A549 (cell line): ENCODE measurements around the gene SKIC8. TPM values are rescaled to one million over a fixed set of nuclear protein-coding genes. Genes with fewer than 3 reads are reported as not detected.

Experiments used
- ATAC-seq, 2 experiments: fragments of 200-7000 bp in 1 of 2; fragments of >200 bp in 1 of 2; cut with Nextera tagmentation in 1 of 2; cut with Tn5 transposase in 1 of 2; 3 replicates each; pipeline versions ENCODE4 v1.8.0 to v1.9.1; 2018 to 2020; ENCODE audit warnings: mild to moderate bottlenecking in 1 of 2, moderate library complexity in 1 of 2
- CTCF ChIA-PET: fragments of 300-600 bp; sonication (Branson Sonifier 250); formaldehyde crosslinking; extraction: SDS; loops from one replicate; lab custom pipeline; 2021; ENCODE audit warnings: antibody characterized with exemption, inconsistent platforms; lab: Yijun Ruan, JAX
- POLR2A ChIA-PET: fragments of 350-600 bp; formaldehyde crosslinking; extraction: SDS; loops from one replicate; lab custom pipeline; 2021; ENCODE audit warnings: antibody characterized with exemption, inconsistent platforms; lab: Yijun Ruan, JAX
- DNase-seq, 2 experiments: peaks; one replicate each; pipeline versions ENCODE4 v3.0.0 to v3.0.0-alpha.2; 2011 to 2016; ENCODE audit warnings: low read depth in 1 of 2, low spot score in 1 of 2
- FAIRE-seq: peaks from 2 replicates; lab custom pipeline; 2011; peaks lifted over from hg19 to GRCh38; lab: Jason Lieb, UNC
- H3K27ac ChIP-seq, 2 experiments: fragments of >200 bp; sonication (Bioruptor Twin); formaldehyde crosslinking; 3 replicates each; pipeline ENCODE4 v1.5.1; 2016 to 2017
- H3K4me1 ChIP-seq: fragments of >200 bp; sonication (Bioruptor Twin); formaldehyde crosslinking; 3 replicates; pipeline ENCODE4 v1.6.1; 2016
- H3K4me2 ChIP-seq: fragments of >200 bp; sonication (Bioruptor Twin); formaldehyde crosslinking; 3 replicates; pipeline ENCODE4 v1.6.1; 2016
- H3K4me3 ChIP-seq: fragments of >200 bp; sonication (Bioruptor Twin); formaldehyde crosslinking; 3 replicates; pipeline ENCODE4 v1.5.1; 2016
- H3K9me3 ChIP-seq: fragments of >200 bp; sonication (Bioruptor Twin); formaldehyde crosslinking; 3 replicates; pipeline ENCODE4 v1.6.1; 2016
- BHLHE40 ChIP-seq: IDR thresholded peaks from 2 replicates; pipeline ENCODE4 v1.6.1; 2012; ENCODE audit warnings: low read depth, low read length, inconsistent platforms
- CBX2 ChIP-seq: fragments of 200-600 bp; sonication (generic); IDR thresholded peaks from 2 replicates; pipeline ENCODE4 v1.6.1; 2016; ENCODE audit warnings: low read depth, mild to moderate bottlenecking, borderline replicate concordance
- CBX8 ChIP-seq: fragments of 200-600 bp; sonication (generic); IDR thresholded peaks from 2 replicates; pipeline ENCODE4 v1.6.1; 2016
- CEBPB ChIP-seq, 2 experiments: fragments of >200 bp in 1 of 2; sonication (Bioruptor Twin) in 1 of 2; formaldehyde crosslinking in 1 of 2; IDR thresholded peaks; 2 replicates each; pipeline ENCODE4 v1.6.1; 2012 to 2016
- CHD2 ChIP-seq: fragments of 150-350 bp; IDR thresholded peaks from 2 replicates; pipeline ENCODE4 v1.6.1; 2014; ENCODE audit warnings: low read length; ENCODE audit not compliant: partially characterized antibody
- CHD4 ChIP-seq: fragments of 200-600 bp; sonication (generic); IDR thresholded peaks from 2 replicates; pipeline ENCODE4 v1.6.1; 2016; ENCODE audit warnings: antibody characterized with exemption, mild to moderate bottlenecking, borderline replicate concordance
- EHF ChIP-seq: fragments of 250-450 bp; sonication (Bioruptor Pico); IDR thresholded peaks from 2 replicates; pipeline ENCODE4 v1.5.0; 2020; ENCODE audit warnings: mild to moderate bottlenecking
- ESRRA ChIP-seq: fragments of 150-350 bp; IDR thresholded peaks from 2 replicates; pipeline ENCODE4 v1.6.1; 2014; ENCODE audit warnings: mild to moderate bottlenecking, low read length, borderline replicate concordance
- HEYL ChIP-seq: fragments of 250-450 bp; sonication (Bioruptor Pico); IDR thresholded peaks from 2 replicates; pipeline ENCODE4 v1.8.0; 2021; ENCODE audit warnings: mild to moderate bottlenecking, moderate library complexity
- HOXA7 ChIP-seq: fragments of 250-450 bp; sonication (Bioruptor Pico); IDR thresholded peaks from 2 replicates; pipeline ENCODE4 v1.5.0; 2020; ENCODE audit warnings: mild to moderate bottlenecking, moderate library complexity
- JUN ChIP-seq, 2 experiments: fragments of >200 bp; sonication (Bioruptor Twin); formaldehyde crosslinking; IDR thresholded peaks; 2 replicates in 1 of 2; 3 replicates in 1 of 2; pipeline ENCODE4 v1.6.1; 2016 to 2017
- MAFK ChIP-seq: fragments of 450-650 bp; IDR thresholded peaks from 2 replicates; pipeline ENCODE4 v1.6.1; 2014; ENCODE audit not compliant: partially characterized antibody
- MYC ChIP-seq: IDR thresholded peaks from 2 replicates; pipeline ENCODE4 v1.6.1; 2012; ENCODE audit warnings: mild to moderate bottlenecking, inconsistent platforms, low read length, improper control_type of control experiment, borderline replicate concordance
- NFE2L2 ChIP-seq: fragments of 150-350 bp; conservative IDR thresholded peaks from 2 replicates; pipeline ENCODE4 v1.6.1; 2014; ENCODE audit warnings: low read length
- NPAS2 ChIP-seq: fragments of 250-450 bp; sonication (Bioruptor Pico); IDR thresholded peaks from 2 replicates; pipeline ENCODE4 v1.8.0; 2022; ENCODE audit warnings: mild to moderate bottlenecking, moderate library complexity, borderline replicate concordance
- POLR2A ChIP-seq: IDR thresholded peaks from 2 replicates; pipeline ENCODE4 v1.6.1; 2012; ENCODE audit warnings: mild to moderate bottlenecking, low read length
- POLR2AphosphoS2 ChIP-seq: conservative IDR thresholded peaks from 2 replicates; pipeline ENCODE4 v1.6.1; 2012; ENCODE audit warnings: low read length, improper control_type of control experiment, inconsistent platforms
- RAD21 ChIP-seq, 2 experiments: fragments of >200 bp in 1 of 2; sonication (Bioruptor Twin) in 1 of 2; formaldehyde crosslinking in 1 of 2; IDR thresholded peaks in 1 of 2; conservative IDR thresholded peaks in 1 of 2; 2 replicates in 1 of 2; 3 replicates in 1 of 2; pipeline ENCODE4 v1.6.1; 2012 to 2018; ENCODE audit warnings: inconsistent platforms in 1 of 2
- RARB ChIP-seq: fragments of 250-450 bp; sonication (Bioruptor Pico); IDR thresholded peaks from 2 replicates; pipeline ENCODE4 v1.8.0; 2021; ENCODE audit warnings: mild to moderate bottlenecking, moderate library complexity
- RCOR1 ChIP-seq: fragments of 150-350 bp; IDR thresholded peaks from 2 replicates; pipeline ENCODE4 v1.6.1; 2014; ENCODE audit warnings: antibody characterized with exemption, low read length, low read depth
- SREBF2 ChIP-seq: fragments of 450-650 bp; IDR thresholded peaks from 2 replicates; pipeline ENCODE4 v1.6.1; 2014; ENCODE audit warnings: mild to moderate bottlenecking, moderate library complexity
- ZNF302 ChIP-seq: fragments of 250-450 bp; sonication (Bioruptor Pico); IDR thresholded peaks from 2 replicates; pipeline ENCODE4 v1.9.0; 2021; ENCODE audit warnings: inconsistent platforms, mild to moderate bottlenecking, moderate library complexity
- ZSCAN20 ChIP-seq: fragments of 250-450 bp; sonication (Bioruptor Pico); IDR thresholded peaks from 2 replicates; pipeline ENCODE4 v1.8.0; 2022; ENCODE audit warnings: mild to moderate bottlenecking, moderate library complexity
- WGBS: methylation state at CpG from one replicate; pipeline ENCODE4 v1.1.6; 2017; ENCODE audit errors: missing lambda C conversion rate; 5-methylcytosine and 5-hydroxymethylcytosine counted together
- polyA plus RNA-seq, 4 experiments: library from polyadenylated mRNA; depleted of rRNA in 3 of 4; stranded (reverse); fragments of >200 nt; fragmentation: RNase III in 1 of 4; extraction: RNeasy Plus Mini Kit Qiagen cat#74134 plus additional on column Dnase treatment in 1 of 4; gene quantifications; 2 replicates in 3 of 4; 3 replicates in 1 of 4; pipeline ENCODE4 v1.2.3, GENCODE V29; 2011 to 2017
- TF ChIP-seq, protein P1 (sequence below): fragments of 150-350 bp; IDR thresholded peaks from 2 replicates; pipeline ENCODE4 v1.6.1; 2014; ENCODE audit warnings: low read depth, mild to moderate bottlenecking, low read length
- TF ChIP-seq, protein P2 (sequence below): IDR thresholded peaks from 2 replicates; pipeline ENCODE4 v1.6.1; 2012; ENCODE audit warnings: low read depth, borderline replicate concordance
- TF ChIP-seq, protein P3 (sequence below): fragments of 250-450 bp; sonication (Bioruptor Pico); IDR thresholded peaks from 2 replicates; pipeline ENCODE4 v1.5.0; 2020; ENCODE audit warnings: low read depth, mild to moderate bottlenecking, moderate library complexity
- TF ChIP-seq, protein P4 (sequence below): fragments of 250-450 bp; sonication (Bioruptor Pico); IDR thresholded peaks from 2 replicates; pipeline ENCODE4 v1.5.0; 2021; ENCODE audit warnings: mild to moderate bottlenecking, moderate library complexity, borderline replicate concordance
- TF ChIP-seq, protein P5 (sequence below): IDR thresholded peaks from 2 replicates; pipeline ENCODE4 v1.6.1; 2012

Gene SKIC8
- polyA plus RNA-seq, 2 of the 4 experiments (the other 2 are of a cell fraction): 143 to 177 TPM

DNA sequence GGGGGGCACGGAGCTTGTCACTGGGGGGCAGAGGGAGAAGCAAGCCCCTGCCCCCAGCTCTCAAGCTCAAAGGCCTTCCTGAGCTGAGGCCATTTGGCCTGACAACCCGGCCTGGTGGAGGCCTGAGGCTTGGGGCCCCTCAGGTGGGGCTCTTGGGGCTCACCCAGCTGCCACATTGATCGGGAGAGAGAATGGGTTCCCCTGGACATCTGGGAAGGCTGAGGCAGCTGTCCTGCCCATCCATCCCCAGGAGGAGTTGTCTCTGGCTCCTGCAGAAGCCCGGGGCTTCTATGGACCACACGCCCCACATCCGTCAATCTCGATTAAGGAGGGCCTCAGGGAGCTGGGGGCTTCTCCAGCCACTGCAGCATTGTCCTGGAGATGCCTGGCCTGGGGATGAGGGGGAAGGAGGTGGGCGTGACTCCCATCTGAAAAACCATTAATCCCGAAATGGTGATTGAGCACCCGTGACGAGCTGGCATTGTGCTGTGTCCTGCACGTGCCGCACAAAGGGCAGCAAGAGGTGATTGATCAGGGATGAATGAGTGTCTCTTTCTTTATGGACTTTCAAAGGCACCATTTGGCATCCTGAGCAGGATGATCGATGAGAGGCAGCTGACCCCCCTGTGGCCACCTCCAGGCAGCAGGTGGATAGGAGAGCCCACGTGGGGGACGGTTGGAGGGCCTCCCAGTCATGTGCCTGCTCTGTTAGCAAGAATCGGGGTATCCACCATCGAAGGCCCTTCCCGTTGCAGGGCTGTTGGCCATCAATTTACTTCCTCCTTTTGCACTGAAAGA lies 23.5 kb upstream of the SKIC8 start:
- no peak for TF ChIP-seq JUN (IDR thresholded peaks at IDR 0.05)
- no peak for ATAC-seq
- Histone ChIP-seq H3K27ac (peak overlapping the region in 1 of 2 experiments; percentile 49; a peak in 2 of 6 replicates), H3K4me1 (peaks cover 8% of the 10 kb centered on the region; the same call in 1 of the 3 replicates), H3K4me2 (peak overlapping the region; percentile 23; the same call in 1 of the 3 replicates), H3K9me3 (no peaks in the 10 kb centered on the region), H3K4me3 (no peak overlapping the region)
- WGBS: 88% methylated on average over 18 of the region's 19 CpGs
- POLR2A ChIA-PET: interaction anchor here (1.4 kb wide), 1 partner anchor 23 kb away, joined by 4 read pairs; the partner anchor contains the start of gene SKIC8
- DNase-seq: no peak
- FAIRE-seq: no peak
- CTCF ChIA-PET: interaction anchor here (0.7 to 15.9 kb wide), 5 partner anchors 8 to 107 kb away, joined by 3 to 169 read pairs (median 3); partner anchors contain the start of gene CRABP1

DNA sequence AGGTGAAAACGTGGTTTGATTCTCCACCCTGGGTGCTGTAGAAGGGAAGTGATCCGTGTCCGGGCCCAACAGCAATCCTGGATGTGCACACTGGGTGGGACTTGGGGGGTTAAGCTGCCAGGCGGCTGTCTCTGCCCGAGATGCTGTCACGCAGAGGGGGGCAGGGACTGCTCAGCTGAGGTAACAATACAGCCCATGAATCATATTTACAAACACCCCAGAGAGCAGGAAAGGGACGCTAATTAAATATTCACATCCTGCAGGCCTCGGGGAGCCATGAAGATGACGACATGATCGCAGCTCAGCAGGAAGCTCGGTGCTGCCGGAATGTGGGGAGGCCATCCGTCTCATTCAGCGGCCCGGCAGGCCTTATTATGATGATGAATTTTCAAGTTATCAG lies 22.8 kb upstream of the SKIC8 start:
- ChIA-PET CTCF (interaction anchor here (0.7 to 15.9 kb wide), 4 partner anchors 9 to 107 kb away, joined by 3 to 169 read pairs (median 4); no protein-coding TSS in a partner anchor), POLR2A (interaction anchor here (1.3 to 1.4 kb wide), 2 partner anchors 10 to 23 kb away, joined by 4 read pairs; partner anchors contain the start of gene SKIC8)
- H3K27ac ChIP-seq: peak overlapping the region in 1 of 2 experiments; percentile 28; a peak in 1 of 6 replicates
- peak overlapping the region; percentile 23; the same call in 2 of the 3 replicates for H3K4me2 ChIP-seq
- no peaks in the 10 kb centered on the region for H3K9me3 ChIP-seq
- no peak overlapping the region for H3K4me3 ChIP-seq
- ATAC-seq (peak in 1 of 2 experiments; percentile 33; a peak in 2 of 6 replicates), DNase-seq (peak in 1 of 2 experiments; percentile 35)
- peaks cover 8% of the 10 kb centered on the region; the same call in 1 of the 3 replicates for H3K4me1 ChIP-seq
- 50% methylated on average over 15 of the region's 15 CpGs for WGBS
- TF ChIP-seq CEBPB (IDR thresholded peaks at IDR 0.05): no peak
- TF ChIP-seq ZNF302 (CRISPR knock-in tag): no peak
- TF ChIP-seq CBX8: no peak
- TF ChIP-seq, protein P1, sequence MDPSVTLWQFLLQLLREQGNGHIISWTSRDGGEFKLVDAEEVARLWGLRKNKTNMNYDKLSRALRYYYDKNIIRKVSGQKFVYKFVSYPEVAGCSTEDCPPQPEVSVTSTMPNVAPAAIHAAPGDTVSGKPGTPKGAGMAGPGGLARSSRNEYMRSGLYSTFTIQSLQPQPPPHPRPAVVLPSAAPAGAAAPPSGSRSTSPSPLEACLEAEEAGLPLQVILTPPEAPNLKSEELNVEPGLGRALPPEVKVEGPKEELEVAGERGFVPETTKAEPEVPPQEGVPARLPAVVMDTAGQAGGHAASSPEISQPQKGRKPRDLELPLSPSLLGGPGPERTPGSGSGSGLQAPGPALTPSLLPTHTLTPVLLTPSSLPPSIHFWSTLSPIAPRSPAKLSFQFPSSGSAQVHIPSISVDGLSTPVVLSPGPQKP: no peak
- no peak for TF ChIP-seq RARB (CRISPR knock-in tag)
- TF ChIP-seq, protein P2, sequence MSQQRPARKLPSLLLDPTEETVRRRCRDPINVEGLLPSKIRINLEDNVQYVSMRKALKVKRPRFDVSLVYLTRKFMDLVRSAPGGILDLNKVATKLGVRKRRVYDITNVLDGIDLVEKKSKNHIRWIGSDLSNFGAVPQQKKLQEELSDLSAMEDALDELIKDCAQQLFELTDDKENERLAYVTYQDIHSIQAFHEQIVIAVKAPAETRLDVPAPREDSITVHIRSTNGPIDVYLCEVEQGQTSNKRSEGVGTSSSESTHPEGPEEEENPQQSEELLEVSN: no peak
- TF ChIP-seq NFE2L2: no peak
- no peak for TF ChIP-seq POLR2A
- no peak for TF ChIP-seq CBX2
- TF ChIP-seq EHF: no peak
- TF ChIP-seq BHLHE40: no peak
- TF ChIP-seq MYC: no peak
- TF ChIP-seq ESRRA: no peak
- TF ChIP-seq POLR2AphosphoS2: no peak
- TF ChIP-seq, all 56 proteins: peak for 0
- no peak for FAIRE-seq

DNA sequence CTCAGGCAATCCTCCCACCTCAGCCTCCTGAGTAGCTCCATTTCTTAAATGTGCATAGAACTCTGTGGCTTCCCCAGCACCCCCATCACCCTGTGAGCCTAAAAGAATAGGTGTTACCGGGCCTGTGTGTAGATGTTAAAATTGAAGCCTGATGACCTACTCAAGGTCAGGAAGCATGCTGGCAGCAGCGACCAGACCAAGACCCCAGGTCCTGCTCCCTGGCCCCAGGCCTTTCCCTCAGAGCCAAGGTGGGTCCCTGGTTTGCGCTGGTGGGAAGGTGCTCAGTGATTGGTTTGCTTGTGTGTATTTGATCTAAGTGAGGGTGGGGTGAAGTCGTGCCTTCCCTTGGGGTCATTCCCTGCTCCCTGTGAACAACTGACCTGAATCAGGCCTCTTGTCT lies 22.4 kb upstream of the SKIC8 start:
- Histone ChIP-seq H3K4me2 (no peak overlapping the region), H3K27ac (0 out of 6 replicates have a peak overlapping the region, but pooled peaks have one; percentile 25 to 28), H3K9me3 (no peaks in the 10 kb centered on the region), H3K4me1 (peaks cover 8% of the 10 kb centered on the region; the same call in 1 of the 3 replicates), H3K4me3 (no peak overlapping the region)
- DNase-seq: no peak
- ChIA-PET CTCF (interaction anchor here (0.5 to 15.9 kb wide), 4 partner anchors 12 to 209 kb away, joined by 3 to 169 read pairs (median 3); no protein-coding TSS in a partner anchor), POLR2A (interaction anchor here (1.3 to 1.4 kb wide), 2 partner anchors 10 to 22 kb away, joined by 4 read pairs; partner anchors contain the start of gene SKIC8)
- 66% methylated on average over 4 of the region's 4 CpGs for WGBS
- FAIRE-seq: no peak
- ATAC-seq: no peak
- TF ChIP-seq CHD2: no peak
- TF ChIP-seq MAFK: no peak
- TF ChIP-seq, protein P3, sequence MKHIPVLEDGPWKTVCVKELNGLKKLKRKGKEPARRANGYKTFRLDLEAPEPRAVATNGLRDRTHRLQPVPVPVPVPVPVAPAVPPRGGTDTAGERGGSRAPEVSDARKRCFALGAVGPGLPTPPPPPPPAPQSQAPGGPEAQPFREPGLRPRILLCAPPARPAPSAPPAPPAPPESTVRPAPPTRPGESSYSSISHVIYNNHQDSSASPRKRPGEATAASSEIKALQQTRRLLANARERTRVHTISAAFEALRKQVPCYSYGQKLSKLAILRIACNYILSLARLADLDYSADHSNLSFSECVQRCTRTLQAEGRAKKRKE (CRISPR knock-in tag): no peak
- TF ChIP-seq RARB (CRISPR knock-in tag): no peak
- TF ChIP-seq, protein P4, sequence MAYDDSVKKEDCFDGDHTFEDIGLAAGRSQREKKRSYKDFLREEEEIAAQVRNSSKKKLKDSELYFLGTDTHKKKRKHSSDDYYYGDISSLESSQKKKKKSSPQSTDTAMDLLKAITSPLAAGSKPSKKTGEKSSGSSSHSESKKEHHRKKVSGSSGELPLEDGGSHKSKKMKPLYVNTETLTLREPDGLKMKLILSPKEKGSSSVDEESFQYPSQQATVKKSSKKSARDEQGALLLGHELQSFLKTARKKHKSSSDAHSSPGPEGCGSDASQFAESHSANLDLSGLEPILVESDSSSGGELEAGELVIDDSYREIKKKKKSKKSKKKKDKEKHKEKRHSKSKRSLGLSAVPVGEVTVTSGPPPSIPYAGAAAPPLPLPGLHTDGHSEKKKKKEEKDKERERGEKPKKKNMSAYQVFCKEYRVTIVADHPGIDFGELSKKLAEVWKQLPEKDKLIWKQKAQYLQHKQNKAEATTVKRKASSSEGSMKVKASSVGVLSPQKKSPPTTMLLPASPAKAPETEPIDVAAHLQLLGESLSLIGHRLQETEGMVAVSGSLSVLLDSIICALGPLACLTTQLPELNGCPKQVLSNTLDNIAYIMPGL (CRISPR knock-in tag): no peak
- no peak for TF ChIP-seq CHD4
- TF ChIP-seq ESRRA: no peak
- no peak for TF ChIP-seq CBX8
- TF ChIP-seq HEYL (CRISPR knock-in tag): no peak
- TF ChIP-seq, protein P5, sequence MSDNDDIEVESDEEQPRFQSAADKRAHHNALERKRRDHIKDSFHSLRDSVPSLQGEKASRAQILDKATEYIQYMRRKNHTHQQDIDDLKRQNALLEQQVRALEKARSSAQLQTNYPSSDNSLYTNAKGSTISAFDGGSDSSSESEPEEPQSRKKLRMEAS: no peak
- no peak for TF ChIP-seq NPAS2 (CRISPR knock-in tag)
- no peak for TF ChIP-seq RAD21 (conservative IDR thresholded peaks at IDR 0.05 in 1 of 2, IDR thresholded peaks at IDR 0.05 in 1 of 2)
- no peak for TF ChIP-seq NFE2L2
- TF ChIP-seq RCOR1: no peak
- TF ChIP-seq HOXA7 (CRISPR knock-in tag): no peak
- no peak for TF ChIP-seq ZNF302 (CRISPR knock-in tag)
- no peak for TF ChIP-seq ZSCAN20
- no peak for TF ChIP-seq SREBF2
